Choroid plexus epithelial cell (primary cell): Measurements from ENCODE around the gene NUP85.

ENCODE experiments used
- DNase-seq: peaks from one replicate; pipeline ENCODE4 v3.0.0-alpha.2; 2010; ENCODE audit warnings: low read depth
- H3K4me3 ChIP-seq: 2 replicates; pipeline ENCODE4 v1.5.1; 2011; ENCODE audit warnings: low read depth, mild to moderate bottlenecking, control low read depth, low read length, moderate library complexity
- CTCF ChIP-seq: conservative IDR thresholded peaks from 2 replicates; pipeline ENCODE4 v1.5.1; 2011; ENCODE audit warnings: low read depth, mild to moderate bottlenecking, control low read depth, inconsistent platforms, low read length, moderate library complexity

NUP85 gene

GRCh38 chr17:75182569-75183436 lies 22.7 kb upstream of the NUP85 start, which contains the start of gene SUMO2:
SUMO2 (minus strand) TSS chr17:75182959; CDS start chr17:75182834, 125 bp downstream.
- TF ChIP-seq CTCF = peak; percentile 12
- peak within 1 kb of the TSS; percentile 73 for H3K4me3 ChIP-seq
- peak; percentile 98 for DNase-seq

DNA sequence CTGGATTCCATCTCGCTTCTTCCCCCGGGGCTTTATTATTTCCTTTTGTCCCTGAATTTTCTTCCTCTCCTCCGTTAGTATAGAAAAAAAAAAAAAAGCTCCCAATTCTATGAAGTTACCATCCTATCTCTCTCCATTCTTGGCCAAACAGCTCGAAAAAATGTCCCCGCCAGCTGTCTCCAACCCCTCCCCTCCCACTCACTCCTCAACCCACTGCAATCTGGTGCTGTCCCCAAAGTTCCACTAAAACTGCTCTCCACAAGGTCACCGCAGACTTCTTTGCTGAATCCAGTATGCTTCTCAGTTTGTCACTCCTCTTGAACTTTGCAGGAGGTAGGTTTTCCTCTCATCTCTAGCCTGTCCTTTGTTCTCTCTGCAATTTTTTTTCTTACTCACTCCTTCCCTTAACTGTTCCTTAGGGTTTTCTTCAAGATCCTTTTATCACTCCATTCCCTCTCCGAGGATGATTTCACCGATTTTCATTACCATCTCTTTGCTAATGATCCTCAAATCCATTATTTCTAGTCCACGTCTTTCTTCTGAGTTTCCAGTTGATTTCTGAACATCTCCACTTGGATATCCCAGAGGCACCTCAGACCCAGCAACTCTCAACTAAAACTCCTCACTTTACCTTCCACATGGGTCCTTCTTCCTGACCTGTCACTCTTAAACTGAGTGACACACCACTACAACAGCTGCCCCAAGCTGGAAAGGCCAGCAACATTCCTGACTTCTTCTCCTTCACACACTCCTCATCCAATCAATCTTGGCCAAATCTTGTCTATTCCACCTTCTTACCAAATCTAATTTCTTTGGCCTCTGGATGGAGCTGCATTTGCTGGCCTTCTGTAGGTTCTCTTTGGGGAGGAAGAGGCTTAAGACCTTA lies 21.2 kb upstream of the NUP85 start:
- no peak overlapping the region for H3K4me3 ChIP-seq
- DNase-seq = no peak

GRCh38 chr17:75188614-75189013 lies 16.9 kb upstream of the NUP85 start:
- DNase-seq = no peak
- no peak overlapping the region for H3K4me3 ChIP-seq
- no peak for TF ChIP-seq CTCF

More for the DNA sequence above, 21.2 kb upstream of the NUP85 start:
- TF ChIP-seq CTCF = no peak

DNA sequence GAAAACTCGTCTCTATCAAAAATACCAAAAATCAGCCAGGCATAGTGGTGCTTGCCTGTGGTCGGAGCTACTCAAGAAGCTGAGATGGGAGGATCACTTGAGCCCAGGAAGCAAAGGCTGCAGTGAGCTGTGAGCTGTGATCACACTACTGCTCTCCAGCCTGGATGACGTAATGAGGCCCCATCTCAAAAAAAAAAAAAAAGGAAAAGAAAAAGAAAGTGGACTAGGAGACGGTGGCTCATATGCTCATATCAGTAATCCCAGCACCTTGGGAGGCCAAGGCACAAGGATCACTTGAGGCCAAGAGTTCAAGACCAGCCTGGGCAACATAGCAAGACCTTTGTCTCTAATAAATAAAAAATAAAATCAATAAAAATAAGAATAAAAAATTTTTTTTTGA lies 13.9 kb upstream of the NUP85 start:
- DNase-seq = peak; percentile 53
- no peak for TF ChIP-seq CTCF
- H3K4me3 ChIP-seq = no peak overlapping the region

GRCh38 chr17:75194879-75195278 lies 10.6 kb upstream of the NUP85 start:
- TF ChIP-seq CTCF = no peak
- no peak overlapping the region for H3K4me3 ChIP-seq
- no peak for DNase-seq

GRCh38 chr17:75199886-75200618 lies 5.4 kb upstream of the NUP85 start:
- no peak for TF ChIP-seq CTCF
- no peak overlapping the region for H3K4me3 ChIP-seq
- DNase-seq = no peak
